Measurements from ENCODE around the gene SDK1.
"Not testable (repeated sequence)": the region's sequence is repeated elsewhere in the genome, so short reads cannot be mapped to it uniquely, and the experiment has no call there.

SDK1 gene

DNA sequence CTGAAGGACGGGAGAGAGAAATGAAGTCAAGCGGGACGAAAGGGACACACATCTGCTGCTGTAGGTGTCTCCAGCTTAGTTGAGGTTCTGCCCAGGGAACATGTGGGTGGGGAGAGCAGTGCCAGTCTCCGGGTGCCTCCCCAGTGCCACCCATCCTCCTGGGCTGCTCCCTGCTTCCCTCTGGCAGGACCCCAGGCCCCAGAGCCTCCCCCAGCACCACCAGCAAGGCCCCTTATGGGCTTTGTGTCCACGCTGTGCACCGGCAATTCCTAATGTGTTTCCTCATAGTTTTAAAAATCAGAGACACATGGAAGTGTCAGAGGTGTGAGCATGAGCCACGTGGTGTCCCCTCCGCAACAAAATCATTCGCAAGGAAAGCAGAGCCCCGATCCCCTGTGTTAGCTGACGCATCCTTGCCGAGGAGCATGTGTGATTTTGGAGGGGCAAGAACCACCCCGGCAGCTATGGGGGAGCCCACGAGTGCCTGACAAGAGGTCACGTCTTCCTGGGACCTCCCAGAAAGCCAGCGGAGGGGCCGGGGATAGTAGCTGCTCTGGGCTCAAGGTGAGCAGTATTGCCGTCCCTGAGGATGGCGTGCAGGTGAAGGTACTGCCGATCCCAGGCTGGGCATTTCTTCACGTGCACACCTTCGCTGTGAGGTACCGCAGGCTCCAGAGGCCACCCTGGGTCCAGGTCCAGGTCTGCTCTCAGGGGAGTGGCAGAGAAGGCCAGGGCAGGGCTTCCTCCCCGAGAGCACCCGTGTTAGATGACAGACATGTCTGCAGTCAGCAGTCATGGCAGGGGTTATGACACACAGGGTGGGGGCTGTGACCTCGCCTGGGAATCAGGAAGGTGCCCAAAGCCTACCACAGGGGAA is 932.8 kb downstream of the SDK1 start:
- H3K4me3 ChIP-seq (ENCODE audit: low read depth, low read length): no peak overlapping the region
- TF ChIP-seq, protein P1, sequence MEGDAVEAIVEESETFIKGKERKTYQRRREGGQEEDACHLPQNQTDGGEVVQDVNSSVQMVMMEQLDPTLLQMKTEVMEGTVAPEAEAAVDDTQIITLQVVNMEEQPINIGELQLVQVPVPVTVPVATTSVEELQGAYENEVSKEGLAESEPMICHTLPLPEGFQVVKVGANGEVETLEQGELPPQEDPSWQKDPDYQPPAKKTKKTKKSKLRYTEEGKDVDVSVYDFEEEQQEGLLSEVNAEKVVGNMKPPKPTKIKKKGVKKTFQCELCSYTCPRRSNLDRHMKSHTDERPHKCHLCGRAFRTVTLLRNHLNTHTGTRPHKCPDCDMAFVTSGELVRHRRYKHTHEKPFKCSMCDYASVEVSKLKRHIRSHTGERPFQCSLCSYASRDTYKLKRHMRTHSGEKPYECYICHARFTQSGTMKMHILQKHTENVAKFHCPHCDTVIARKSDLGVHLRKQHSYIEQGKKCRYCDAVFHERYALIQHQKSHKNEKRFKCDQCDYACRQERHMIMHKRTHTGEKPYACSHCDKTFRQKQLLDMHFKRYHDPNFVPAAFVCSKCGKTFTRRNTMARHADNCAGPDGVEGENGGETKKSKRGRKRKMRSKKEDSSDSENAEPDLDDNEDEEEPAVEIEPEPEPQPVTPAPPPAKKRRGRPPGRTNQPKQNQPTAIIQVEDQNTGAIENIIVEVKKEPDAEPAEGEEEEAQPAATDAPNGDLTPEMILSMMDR (IDR thresholded peaks at IDR 0.05; ENCODE audit: control insufficient read depth, extremely low read depth, insufficient read depth): no peak
- DNase-seq (ENCODE audit: low read depth): no peak

DNA sequence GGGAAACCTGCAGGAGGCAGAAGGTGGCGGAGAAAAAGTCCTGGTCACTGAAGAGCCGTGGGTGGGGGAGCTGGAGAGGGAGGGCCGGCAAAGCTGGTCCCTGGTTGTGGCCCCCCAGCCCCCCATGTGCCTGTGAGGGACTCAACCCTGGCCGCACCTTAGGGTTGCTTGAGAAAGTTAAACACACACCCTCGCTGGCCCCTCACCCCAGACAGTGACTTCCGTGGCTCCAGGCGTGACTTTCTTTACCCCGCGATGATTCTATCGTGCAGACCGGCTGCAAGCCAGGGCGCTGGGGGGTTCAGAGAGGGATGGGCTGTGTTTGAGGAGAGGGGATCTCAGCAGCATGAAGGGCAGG is 933.4 kb downstream of the SDK1 start:
- no peak for DNase-seq (ENCODE audit: low read depth)
- H3K4me3 ChIP-seq (ENCODE audit: low read depth, low read length): no peak overlapping the region
- TF ChIP-seq, protein P1 (IDR thresholded peaks at IDR 0.05; ENCODE audit: control insufficient read depth, extremely low read depth, insufficient read depth): no peak

DNA sequence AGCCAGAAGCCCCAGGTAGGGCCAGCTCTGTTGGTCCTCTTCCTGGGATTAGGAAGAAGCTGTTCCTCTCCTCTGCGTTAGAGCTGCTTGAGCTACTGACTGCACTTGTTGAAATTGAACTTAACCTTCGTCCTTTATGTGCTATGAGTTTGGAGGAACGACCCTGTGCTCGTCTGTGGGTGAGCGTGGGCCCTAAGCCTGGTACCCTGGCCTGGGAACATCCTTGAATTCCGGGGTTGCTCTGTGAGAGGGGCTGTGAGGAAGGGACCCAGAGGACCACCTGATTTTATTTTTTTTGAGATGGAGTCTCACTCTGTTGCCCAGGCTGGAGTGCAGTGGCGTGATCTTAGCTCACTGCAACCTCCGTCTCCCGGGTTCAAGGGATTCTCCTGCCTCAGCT is 933.8 kb downstream of the SDK1 start:
- no peak for DNase-seq (ENCODE audit: low read depth)
- H3K4me3 ChIP-seq (ENCODE audit: low read depth, low read length): no peak overlapping the region
- TF ChIP-seq, protein P1 (IDR thresholded peaks at IDR 0.05; ENCODE audit: control insufficient read depth, extremely low read depth, insufficient read depth): no peak

DNA sequence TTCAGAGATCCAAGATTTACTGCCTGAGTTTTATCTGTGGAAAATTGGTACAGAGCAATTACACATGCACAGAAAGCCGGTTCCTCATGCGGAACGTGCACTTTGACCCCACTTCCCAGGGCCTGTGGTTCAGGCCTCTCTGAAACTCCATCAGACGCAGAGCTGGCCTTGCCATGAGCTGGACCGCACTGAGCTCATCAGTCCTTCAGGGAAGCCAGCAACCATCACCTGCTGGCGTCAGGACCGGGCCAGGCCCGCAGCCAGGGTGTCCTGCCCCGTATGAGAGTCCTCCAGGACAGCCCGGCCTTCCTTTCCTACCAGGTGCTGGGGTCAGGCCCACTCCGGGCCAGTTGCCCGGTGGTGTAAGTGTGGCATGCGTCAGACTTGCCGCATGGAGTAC is 934.5 kb downstream of the SDK1 start:
- H3K4me3 ChIP-seq (ENCODE audit: low read depth, low read length): no peak overlapping the region
- TF ChIP-seq, protein P1 (IDR thresholded peaks at IDR 0.05; ENCODE audit: control insufficient read depth, extremely low read depth, insufficient read depth): no peak
- DNase-seq (ENCODE audit: low read depth): no peak

DNA sequence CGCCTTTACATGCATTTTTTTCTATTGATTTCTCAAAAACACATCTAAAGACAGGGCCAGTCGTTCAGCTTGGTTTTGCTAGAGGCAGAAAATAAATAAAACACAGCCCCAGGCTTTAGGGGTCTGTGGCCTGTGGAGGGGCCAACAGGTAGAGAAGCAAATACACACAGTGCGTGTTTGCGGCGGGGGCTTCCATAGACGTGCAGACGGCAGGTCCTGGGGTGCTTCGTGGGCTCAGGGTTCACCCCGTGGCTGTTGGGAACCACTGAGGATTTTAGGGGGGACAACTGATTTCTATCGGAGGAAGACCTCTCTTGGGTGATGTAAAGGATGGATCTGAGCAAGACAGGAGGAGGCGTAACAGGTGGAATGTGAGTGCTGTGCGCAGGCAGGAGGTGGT is 935.3 kb downstream of the SDK1 start:
- no peak overlapping the region for H3K4me3 ChIP-seq (ENCODE audit: low read depth, low read length)
- TF ChIP-seq, protein P1 (IDR thresholded peaks at IDR 0.05; ENCODE audit: control insufficient read depth, extremely low read depth, insufficient read depth): no peak
- DNase-seq (ENCODE audit: low read depth): no peak

DNA sequence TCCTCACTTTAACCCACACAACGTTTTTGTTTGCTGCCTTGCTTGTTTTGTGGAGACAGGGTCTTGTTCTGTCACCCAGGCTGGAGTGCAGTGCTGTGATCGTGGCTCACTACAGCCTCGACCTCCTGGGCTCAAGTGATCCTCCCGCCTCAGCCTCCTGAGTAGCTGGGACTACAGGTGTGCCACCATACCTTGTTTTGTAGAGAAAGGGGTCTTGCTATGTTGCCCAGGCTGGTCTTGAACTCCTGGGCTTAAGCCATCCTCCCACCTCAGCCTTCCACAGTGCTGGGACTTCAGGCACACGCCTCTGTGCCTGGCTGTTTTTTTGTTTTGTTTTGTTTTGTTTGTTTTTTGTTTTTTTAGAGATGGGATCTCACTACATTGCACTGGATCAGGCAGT is 935.8 kb downstream of the SDK1 start:
- not testable (repeated sequence) for DNase-seq (ENCODE audit: low read depth); H3K4me3 ChIP-seq (ENCODE audit: low read depth, low read length)

DNA sequence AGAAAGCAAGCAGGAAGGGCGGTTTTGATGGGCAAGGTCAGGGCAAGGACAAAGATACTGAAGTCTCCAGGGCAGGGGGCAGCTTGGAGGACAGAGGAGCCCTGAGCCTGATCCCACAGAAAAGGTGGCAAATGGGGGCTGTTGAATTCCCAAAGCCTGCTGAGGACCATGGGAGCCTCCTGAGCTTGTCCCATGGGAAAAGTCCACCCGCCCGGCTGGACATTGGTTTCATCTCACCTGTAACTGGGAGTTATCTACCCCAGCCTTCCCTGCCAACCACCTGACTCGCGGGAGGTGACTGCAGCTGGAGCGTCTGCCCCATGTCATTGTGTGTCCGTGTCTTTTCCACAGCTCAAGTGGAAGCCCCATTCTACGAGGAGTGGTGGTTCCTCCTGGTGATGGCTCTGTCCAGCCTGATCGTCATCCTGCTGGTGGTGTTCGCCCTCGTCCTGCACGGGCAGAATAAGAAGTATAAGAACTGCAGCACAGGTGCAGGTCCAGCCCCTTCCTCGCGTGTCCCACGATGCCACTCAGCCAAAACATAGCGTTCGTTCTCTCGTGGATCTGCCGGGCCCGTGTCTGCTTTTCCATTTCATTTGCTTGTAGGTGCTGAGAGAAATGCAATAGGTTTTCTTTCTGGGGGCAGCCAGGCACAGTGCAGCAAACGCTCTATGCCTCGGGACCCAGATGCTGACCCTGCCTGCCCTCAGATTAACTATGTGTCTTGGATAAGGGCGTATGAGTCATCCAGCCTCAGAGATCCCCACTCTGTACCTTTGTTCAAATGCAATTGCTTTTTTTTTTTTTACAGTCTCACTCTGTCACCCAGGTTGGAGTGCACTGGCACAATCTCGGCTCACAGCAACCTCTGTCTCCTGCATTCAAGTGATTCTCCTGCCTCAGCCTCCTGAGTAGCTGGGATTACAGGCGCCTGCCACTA is 936.5 kb downstream of the SDK1 start:
- no peak for DNase-seq (ENCODE audit: low read depth)
- TF ChIP-seq, protein P1 (IDR thresholded peaks at IDR 0.05; ENCODE audit: control insufficient read depth, extremely low read depth, insufficient read depth): no peak
- no peak overlapping the region for H3K4me3 ChIP-seq (ENCODE audit: low read depth, low read length)
